HG02610 (cell line): Measurements from ENCODE around the gene SNAI3.
A peak's percentile ranks its signal among the peaks of the same experiment; 100 is the strongest.

Experiments used
- ATAC-seq: cut with Tn5 transposase; IDR thresholded peaks from one replicate; pipeline ENCODE4 v1.9.1; 2021; ENCODE audit warnings: mild to moderate bottlenecking, moderate library complexity; ENCODE audit not compliant: unreplicated experiment

SNAI3 gene

DNA sequence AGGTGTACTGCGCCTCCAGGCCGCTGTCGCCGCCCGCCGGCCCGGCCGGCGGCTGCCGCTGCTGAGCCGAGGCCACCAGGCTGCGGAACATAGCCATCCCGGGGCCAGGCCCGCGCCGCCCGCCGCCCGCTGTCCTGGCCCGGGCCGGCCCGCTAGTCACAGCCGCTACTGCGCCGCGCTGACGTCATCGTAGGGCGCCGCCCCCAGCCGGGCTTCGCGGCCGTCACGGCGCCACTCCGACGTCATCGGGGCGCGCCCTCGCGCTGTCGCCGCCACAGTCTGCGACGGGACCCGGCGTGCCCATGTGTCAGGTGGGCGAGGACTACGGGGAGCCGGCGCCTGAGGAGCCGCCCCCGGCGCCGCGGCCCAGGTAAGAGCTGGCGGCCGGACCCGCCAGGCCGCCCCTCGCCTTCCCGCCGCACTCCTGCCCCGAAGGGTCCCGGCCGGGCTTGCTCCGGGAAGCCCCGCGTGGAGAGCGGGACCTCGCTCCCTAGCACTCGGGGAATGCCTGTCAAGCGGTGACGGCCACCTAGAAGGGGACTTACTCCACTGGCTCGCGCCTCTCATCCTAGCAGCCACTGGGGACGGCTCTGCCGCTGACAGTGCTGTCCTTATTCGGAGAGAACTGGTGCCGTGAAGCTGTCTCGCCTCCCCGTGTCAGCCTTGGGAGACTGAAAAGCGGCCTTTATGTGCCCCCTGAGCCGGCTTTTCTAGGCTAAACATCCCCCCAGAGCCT, 20.1 kb upstream of the SNAI3 start, which contains the start of the genes CTU2 and RNF166:
CTU2 (plus strand) TSS at position 275 of the 736 bp plus-strand sequence; CDS start at position 303, 28 bp downstream.
RNF166 (minus strand) TSS at position 180 of the 736 bp plus-strand sequence; CDS start at position 97, 83 bp downstream.
- peak; percentile 69 for ATAC-seq

DNA sequence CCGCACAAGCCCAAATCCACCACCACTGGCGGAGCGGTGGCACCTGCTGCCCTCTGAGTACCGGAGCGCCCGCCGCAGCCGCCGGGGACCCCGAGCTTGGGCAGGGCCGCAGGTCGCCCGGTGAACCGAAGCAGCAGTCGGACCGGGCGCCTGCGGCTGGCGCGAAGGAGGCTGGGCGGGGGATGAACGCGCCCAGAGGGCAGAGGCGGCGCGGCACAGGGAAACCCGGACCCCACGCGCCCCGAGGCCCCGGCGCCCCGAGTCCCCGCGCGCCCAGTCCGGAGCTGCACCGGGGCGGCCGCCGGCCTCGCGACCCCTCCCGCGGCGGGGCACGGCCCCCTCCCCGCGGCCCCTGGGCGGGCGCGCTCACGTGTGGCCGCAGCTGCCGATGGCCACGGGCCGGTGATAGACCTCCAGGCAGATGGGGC, 19.5 kb upstream of the SNAI3 start:
- peak; percentile 11 for ATAC-seq

DNA sequence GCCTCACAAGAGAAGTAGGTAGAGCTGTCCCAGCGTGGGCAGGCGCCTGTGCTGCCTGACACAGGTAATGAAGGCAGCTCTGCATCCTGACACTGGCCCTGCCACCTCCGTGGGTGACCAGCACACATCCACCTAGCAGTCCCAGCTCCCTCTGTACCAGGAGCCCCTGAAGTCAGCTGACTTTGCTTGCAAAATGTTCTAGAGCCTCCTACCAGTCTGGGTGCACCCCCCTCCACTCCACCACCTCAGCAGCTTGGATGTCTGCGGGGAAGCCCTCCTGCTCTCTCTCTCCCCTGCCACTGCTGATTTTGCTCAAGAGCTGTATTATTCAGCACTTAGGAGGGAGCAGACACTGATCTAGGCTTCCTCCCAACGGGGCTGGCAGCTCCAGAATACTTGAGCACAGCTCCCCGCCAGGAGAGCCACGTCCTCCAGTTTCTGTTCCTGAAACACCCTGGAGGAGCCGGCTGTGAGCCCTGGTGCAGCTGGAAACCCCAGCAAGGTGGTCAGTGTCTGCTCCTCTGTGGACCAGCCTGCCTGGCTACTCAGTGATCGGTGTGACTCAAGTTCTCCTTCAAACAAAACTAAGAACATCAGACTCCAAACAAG, 18.9 kb upstream of the SNAI3 start:
- no peak for ATAC-seq

DNA sequence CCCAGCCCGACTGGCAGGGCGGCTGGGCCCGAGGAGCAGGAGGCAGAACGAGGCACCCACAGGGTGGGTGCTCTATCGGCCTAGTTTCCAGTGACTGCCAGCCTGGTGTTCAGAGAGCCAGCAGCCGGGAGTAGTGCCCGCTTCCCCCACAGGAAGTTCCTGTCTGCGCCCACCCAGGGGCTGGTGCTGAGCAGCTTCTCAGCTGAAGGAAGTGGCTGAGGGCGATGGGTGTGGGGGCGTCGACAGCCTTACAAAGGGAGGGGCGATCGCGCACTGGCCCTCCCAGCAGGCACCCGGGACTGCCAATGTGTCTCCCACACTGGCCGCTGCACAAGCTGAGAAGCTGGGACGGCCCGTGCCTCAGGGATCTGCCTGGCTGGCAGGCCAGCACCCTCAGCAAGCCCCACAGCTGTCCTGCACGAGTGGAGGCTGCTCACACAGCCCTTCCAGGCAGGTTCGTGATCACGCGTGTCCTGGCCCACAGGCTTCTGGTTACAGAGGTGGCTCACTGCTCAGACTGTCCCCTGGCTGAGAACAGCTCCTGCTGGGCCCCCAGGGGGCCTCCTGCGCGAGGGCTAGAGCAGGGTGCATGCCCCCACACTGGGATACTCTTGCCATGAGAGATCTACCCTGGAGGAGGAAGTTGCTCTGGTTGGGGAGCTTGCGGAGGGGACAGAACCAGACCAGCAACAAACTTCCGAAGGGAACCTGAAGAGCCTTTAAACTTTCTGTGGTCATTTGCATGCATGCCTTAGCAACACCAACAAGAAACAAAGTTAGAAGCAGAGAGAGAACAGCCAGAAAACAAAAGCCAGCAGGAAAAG, 17.4 kb upstream of the SNAI3 start:
- ATAC-seq: no peak

DNA sequence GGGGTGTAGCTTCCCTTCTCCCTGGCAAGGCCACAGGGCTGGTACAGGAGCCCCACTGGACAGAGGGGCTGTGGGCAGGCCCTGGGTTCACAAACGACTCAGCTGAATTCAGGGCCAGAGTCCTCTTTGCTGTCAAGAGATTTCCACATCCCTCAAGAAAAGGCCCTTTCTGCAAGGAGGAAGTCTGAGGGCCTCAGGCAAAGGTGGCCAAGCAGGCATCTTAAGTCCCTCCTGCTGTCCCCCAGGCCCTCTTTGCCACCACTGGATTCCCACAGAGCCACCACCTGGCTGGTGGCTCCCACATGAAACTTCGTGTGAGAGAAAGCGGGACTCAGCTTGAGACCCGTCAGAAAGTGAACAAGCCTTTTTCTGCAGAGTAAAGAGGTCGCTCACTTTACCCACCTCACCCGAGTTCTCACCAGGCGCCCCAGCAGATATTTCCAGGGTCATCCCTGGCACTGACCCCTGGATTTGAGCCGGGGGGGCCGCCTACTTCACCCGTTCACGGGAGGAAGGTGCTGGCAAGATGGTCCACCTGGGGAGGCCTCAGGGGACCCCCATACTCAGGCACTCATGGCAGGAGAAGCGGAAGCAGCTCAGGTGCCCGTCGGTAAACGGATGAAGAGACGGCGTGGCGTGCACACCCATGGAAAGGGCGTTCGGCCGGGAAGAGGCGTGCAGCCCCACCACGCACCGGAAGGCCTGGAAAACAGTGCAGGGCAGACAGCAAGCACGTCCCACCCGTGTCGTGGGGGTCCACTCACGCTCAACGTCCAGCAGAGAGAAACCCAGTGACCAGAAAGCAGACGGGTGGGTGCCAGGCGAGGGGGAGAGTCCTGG, 16.3 kb upstream of the SNAI3 start:
- ATAC-seq: no peak

DNA sequence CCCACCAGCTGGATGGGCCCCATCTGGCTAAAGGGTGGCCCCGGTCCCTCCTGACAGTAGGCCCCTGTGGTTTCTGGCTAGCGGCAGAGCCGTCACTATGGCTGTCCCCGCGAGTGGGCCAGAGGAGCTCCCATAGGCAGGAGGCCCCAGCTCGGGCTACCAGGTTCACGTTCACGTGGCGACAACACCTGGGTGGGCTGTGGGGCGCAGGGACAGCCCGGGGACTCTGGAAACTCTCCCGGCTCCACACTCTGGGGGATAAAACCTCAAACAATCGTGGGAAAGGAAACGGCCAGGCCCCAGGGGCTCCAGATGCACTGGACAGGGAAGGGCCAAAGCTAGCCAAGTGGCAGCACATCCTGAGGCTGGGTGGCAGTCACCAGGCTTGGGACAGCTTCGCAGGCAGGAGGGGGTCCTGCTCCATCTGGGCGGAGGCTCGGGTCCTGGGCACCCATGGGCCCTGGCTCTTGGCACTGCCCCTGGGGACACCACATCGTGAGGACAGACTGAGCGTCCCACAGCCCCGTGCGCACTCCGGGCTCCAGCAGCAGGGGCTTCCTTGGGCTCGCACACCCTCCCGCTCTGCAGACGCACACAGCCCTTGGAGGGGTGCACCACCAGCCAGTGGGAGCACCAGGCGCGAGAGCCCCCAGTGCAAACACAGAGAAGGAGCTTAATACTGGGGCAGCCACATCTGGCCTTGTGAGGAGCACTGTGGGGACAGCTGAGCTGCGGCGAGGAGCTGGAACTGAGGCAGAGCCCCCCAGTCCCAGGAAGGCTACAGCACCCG, 15.5 kb upstream of the SNAI3 start:
- no peak for ATAC-seq

GRCh38 chr16:88700636-88701482, 14.6 kb upstream of the SNAI3 start:
- peak; percentile 73 for ATAC-seq

GRCh38 chr16:88700322-88700635, 14.0 kb upstream of the SNAI3 start:
- ATAC-seq: no peak

DNA sequence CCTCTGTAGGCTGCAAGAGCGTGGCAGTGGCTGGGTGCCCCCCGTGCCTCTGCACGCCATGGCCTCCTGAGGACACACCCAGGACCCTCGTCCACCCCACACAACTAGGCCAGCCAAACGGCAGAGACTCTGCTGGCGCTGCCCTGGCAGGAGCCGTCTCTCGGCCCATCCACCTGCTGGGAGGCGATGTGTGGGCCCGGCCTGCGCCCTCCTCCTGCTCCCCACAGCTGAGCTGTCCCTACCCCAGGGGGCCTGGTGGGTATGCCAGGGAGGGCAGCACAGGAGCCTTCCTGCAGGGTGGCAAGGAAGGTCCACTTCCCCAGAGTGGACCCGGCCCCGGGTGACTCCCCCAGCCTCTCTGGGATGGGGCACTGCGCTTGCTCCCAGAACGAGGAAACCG, 12.9 kb upstream of the SNAI3 start:
- ATAC-seq: no peak

GRCh38 chr16:88698646-88699045, 12.3 kb upstream of the SNAI3 start:
- ATAC-seq: no peak

- ATAC-seq: no peak
These were observed 11.7 kb upstream of the SNAI3 start for GRCh38 chr16:88697831-88698615.

DNA sequence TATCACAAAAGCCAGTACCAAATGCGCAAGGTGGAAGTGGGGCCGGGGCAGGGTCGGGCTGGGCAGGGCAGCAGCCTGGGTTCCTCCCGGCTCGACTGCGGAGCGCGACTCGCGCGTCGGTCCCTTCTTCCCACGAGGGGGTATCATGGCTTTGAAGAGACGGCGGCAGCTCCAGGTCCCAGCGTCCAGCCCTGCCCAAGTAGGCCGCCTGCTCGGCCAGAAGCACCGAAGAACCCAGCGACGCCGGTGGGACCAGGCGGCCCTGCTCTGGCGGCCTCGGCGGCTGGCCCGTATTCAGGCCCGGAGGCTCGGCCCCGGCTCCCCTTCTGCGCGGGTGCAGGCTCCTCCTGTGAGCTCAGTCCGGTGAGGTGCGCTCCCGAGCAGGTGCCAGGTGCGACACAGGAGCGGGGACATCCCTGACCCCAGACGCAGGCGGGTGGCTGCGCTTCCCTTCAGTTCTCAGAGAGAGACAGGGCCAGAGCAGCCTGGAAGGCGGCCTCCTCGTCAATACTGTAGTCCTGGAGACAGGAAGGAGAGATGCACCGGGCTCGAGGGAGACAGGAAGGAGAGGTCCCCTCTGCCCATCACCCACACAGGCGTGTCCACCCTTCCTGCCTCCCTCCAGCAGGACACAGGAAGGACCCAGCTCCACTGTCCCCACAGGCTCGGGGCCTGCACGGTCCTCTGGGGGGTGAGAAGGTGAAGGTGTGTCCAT, 11.0 kb upstream of the SNAI3 start:
- ATAC-seq: no peak

- no peak for ATAC-seq
These were observed 10.1 kb upstream of the SNAI3 start for GRCh38 chr16:88696441-88696840.

DNA sequence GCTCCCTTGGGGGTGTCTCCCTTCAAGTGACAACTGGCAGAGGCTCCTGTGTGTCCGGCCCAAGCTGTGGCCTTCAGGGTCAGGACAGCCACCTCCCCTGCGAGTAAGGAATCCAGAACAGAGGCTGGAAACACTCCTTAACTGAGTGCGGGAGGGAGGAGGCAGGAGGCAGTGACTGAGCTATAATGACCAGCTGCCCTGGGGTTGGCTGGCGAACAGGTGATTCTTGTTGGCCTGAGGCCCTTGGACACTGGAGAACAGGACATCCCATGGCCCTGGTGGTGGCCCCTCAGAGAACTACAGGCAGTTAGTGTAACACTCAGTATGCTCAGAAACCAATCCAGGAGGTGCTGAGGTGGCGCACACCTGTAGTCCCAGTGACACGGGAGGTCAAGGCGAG, 9.4 kb upstream of the SNAI3 start:
- no peak for ATAC-seq

DNA sequence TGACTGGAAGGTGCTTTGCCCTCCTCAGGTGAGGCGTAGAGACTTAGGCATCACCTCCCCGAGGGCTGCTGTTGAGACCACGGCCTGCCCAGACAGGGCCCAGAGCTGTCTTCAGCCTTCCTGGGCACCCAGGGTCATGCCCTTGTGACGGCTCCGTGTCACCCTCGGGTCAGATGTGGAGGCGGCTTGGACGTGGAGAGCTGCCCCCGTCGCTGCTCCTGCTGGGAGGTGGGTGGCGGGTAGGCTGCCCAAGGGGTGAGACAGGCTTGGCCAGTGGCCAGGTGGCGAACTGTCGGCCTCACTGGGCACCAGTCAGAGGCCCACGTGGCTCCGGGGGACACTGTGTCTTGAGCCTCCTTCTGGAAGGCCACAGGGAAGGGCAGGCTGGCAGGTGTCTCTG, 8.9 kb upstream of the SNAI3 start:
- no peak for ATAC-seq

DNA sequence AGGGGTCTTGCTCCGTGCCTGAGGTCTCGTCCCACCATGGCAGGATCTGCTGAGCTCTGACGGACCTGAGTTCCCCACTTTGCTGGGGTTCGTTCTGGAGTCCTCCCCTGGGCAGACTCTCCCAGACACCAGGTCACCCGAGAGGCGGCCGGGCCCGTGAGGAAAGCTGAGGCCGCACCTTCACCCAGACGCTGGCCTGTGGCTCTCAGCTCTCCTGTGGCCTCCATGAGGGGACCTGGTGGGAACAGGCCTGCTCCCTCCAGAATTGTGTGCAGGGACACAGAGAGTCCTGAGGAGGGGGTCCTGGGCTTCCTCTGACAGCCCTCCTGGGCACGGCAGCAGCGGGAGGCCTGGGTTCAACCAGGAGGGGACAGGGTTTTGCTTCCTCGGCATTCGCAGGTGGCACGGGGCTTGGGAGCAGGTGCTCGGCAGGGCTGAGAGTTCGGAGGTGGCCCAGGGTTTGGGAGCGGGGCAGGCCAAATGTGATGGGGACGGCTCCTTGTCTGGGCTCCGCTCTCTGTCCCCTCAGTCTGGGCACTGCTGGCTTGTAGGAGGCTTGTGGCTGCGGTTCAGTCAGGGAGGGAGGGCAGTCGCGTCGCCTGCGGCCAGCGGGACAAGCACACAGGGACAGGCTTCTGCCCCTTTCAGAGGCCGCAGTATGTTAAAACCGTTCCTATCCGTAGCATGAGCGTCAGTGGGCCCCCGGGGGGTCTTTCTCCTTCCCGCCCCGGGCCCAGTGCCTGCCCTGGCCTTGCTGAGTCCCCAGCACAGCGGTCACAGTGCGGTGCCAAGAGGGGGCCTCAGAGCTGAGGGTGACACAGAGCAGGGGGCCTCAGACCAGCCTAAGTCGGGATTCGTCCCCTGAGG, 8.1 kb upstream of the SNAI3 start:
- no peak for ATAC-seq
